Activated naive CD8-positive, alpha-beta T cell (primary cell): ENCODE results near the gene MED19.

ENCODE experiments used
- H3K27ac Mint-ChIP-seq: one replicate; pipeline ENCODE4 v1.8.0; 2021; ENCODE audit warnings: mixed read lengths
- H3K27me3 Mint-ChIP-seq: one replicate; pipeline ENCODE4 v1.8.0; 2021; ENCODE audit warnings: mixed read lengths
- H3K36me3 Mint-ChIP-seq: one replicate; pipeline ENCODE4 v1.8.0; 2021; ENCODE audit warnings: mixed read lengths
- H3K4me1 Mint-ChIP-seq: one replicate; pipeline ENCODE4 v1.8.0; 2021; ENCODE audit warnings: low read depth, mixed read lengths
- H3K4me3 Mint-ChIP-seq: one replicate; pipeline ENCODE4 v1.8.0; 2021; ENCODE audit warnings: mild to moderate bottlenecking, mixed read lengths
- H3K9me3 Mint-ChIP-seq: one replicate; pipeline ENCODE4 v1.8.0; 2021; ENCODE audit warnings: low read depth, mixed read lengths

MED19 gene, protein sequence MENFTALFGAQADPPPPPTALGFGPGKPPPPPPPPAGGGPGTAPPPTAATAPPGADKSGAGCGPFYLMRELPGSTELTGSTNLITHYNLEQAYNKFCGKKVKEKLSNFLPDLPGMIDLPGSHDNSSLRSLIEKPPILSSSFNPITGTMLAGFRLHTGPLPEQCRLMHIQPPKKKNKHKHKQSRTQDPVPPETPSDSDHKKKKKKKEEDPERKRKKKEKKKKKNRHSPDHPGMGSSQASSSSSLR

GRCh38 chr11:57711414-57712255 lies at the start of gene MED19:
Gene MED19 (minus strand): TSS chr11:57712215. CDS start chr11:57712179, 36 bp downstream.
- H3K27ac Mint-ChIP-seq, result peak within 1 kb of the TSS; percentile 99
- peaks cover 44% of the 10 kb centered on the region for H3K4me1 Mint-ChIP-seq
- peak within 1 kb of the TSS; percentile 99 for H3K4me3 Mint-ChIP-seq
- H3K9me3 Mint-ChIP-seq, result no peaks in the 10 kb centered on the region
- no peaks in the 10 kb centered on the region for H3K36me3 Mint-ChIP-seq
- no peaks in the 10 kb centered on the region for H3K27me3 Mint-ChIP-seq

DNA sequence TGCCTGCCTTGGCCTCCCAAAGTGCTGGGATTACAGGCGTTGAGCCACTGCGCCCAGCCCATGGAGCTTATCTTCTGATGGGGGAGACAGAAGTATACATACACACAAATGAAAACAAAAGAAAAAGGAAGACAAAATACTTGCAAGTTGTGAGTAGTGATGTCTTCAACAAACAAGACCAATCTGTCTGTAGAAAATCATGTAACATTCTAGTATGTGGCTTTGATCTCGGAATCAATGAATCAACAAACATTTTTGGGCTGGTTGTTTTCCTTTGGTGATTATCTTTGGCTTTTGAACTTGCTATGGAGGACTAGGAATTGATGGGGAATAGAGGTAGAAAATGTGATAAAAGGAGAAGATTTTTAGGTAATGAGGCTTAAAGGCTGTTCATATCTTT lies 46.2 kb upstream of the MED19 start:
- Mint-ChIP-seq H3K27me3 (no peaks in the 10 kb centered on the region), H3K36me3 (no peaks in the 10 kb centered on the region), H3K4me3 (no peak overlapping the region), H3K9me3 (no peaks in the 10 kb centered on the region), H3K27ac (no peak overlapping the region), H3K4me1 (peaks cover 19% of the 10 kb centered on the region)

- Mint-ChIP-seq H3K27ac (no peak overlapping the region), H3K27me3 (no peaks in the 10 kb centered on the region), H3K4me3 (no peak overlapping the region), H3K9me3 (no peaks in the 10 kb centered on the region), H3K4me1 (peaks cover 14% of the 10 kb centered on the region), H3K36me3 (no peaks in the 10 kb centered on the region)
These were observed 40.9 kb upstream of the MED19 start for GRCh38 chr11:57752954-57753353.

DNA sequence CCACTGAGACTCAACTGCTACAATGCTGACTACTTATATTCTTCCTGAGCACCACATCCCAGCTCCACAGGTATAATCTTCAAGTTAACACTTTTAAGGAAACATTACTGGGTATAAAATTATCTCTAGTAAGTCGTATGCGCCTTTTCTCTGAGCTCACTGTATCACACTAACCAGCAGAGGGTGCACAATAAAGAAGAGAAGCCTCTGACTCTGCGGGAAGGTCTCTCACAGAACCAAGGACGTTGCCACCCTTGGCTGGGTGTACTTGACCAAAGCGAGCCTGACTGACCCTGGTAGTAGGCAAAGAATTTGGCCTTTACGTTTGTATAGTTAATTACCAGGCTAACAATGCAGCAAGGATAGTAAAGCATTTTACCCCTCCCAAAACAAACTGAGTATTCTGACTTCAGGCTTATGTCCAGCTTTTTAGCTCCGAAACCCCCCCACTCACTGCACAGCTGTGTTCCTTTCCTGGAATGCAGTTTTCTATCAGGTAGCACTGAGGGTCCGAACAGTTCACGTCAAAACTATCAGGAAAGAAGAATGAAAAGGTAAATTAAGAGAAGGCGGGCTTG lies 39.8 kb upstream of the MED19 start, which contains the start of gene BTBD18:
BTBD18 (minus strand) TSS at position 144 of the 578 bp plus-strand sequence. CDS start 631 bp downstream, outside the sequence.
- H3K4me3 Mint-ChIP-seq, result no peak within 1 kb of the TSS
- no peaks in the 10 kb centered on the region for H3K27me3 Mint-ChIP-seq
- H3K27ac Mint-ChIP-seq, result peak within 1 kb of the TSS; percentile 10
- no peaks in the 10 kb centered on the region for H3K9me3 Mint-ChIP-seq
- H3K36me3 Mint-ChIP-seq, result no peaks in the 10 kb centered on the region
- H3K4me1 Mint-ChIP-seq, result peaks cover 20% of the 10 kb centered on the region

DNA sequence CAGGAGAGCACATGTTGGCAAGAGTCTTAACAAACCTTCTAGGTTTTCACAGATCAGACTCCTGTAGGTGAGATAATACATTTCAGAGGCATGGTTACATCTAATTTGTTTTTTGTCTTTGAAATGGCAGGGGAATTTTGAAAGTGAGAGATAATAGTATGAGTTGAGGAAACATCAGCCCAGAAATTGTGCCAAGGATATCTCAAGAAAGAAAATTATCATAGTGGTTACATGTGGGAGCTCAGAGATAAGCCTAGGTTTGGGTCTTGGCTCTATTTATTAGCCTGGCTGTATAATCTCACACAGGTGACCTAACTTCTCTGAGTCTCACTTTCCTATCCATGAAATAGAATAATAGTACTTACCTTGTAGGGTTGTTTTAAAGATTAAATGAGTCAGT lies 39.2 kb upstream of the MED19 start:
- H3K4me3 Mint-ChIP-seq, result no peak overlapping the region
- peak overlapping the region; percentile 10 for H3K27ac Mint-ChIP-seq
- H3K36me3 Mint-ChIP-seq, result no peaks in the 10 kb centered on the region
- no peaks in the 10 kb centered on the region for H3K27me3 Mint-ChIP-seq
- peaks cover 25% of the 10 kb centered on the region for H3K4me1 Mint-ChIP-seq
- H3K9me3 Mint-ChIP-seq, result no peaks in the 10 kb centered on the region

DNA sequence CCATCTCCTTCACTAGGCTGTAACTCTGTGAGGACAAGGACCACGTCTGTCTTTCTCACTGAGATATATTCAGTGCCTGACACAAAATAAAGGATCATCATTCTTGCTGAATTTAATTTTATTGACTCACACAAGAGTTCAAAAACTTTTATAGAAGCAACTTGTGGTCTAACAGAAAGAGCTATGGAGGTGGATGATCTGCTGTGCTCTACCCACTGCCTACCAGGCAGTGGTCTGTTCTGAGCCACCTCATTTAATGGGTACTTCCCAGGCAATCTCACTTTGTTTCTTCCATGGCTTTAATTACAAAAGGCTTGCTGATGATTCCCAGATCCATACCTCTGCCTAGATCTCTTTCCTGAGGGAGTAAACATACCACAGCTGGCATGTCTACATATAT lies 34.9 kb upstream of the MED19 start:
- Mint-ChIP-seq H3K4me3 (peak overlapping the region; percentile 20), H3K27me3 (no peaks in the 10 kb centered on the region), H3K4me1 (peaks cover 58% of the 10 kb centered on the region), H3K36me3 (peaks cover 11% of the 10 kb centered on the region), H3K9me3 (no peaks in the 10 kb centered on the region), H3K27ac (peak overlapping the region; percentile 82)

DNA sequence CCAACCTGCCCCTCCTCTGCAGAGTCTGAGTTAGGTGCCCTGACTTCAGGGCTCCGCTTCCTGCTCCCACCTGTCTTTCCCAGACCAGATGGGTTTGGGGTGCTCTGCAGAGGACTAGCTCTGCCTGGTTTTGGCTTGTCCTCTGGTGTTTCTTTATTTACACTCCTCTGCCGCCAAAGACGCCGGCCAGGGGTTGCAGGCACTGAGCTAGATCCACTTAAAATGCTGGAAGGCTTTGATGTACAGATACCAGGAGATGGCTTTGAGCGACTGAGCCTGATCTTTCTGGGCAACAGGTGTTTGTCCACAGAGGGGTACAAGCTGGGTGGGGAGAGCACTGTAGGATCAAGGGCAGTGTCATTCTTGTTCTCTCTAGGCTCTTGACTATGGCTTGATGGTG lies 33.2 kb upstream of the MED19 start:
- Mint-ChIP-seq H3K27ac (peak overlapping the region; percentile 82), H3K4me1 (peaks cover 61% of the 10 kb centered on the region)

GRCh38 chr11:57744357-57744756 lies 32.3 kb upstream of the MED19 start:
- H3K36me3 Mint-ChIP-seq, result peaks cover 14% of the 10 kb centered on the region

More for the DNA sequence above, 33.2 kb upstream of the MED19 start:
- no peaks in the 10 kb centered on the region for H3K9me3 Mint-ChIP-seq
- H3K4me3 Mint-ChIP-seq, result peak overlapping the region; percentile 13
- peaks cover 12% of the 10 kb centered on the region for H3K36me3 Mint-ChIP-seq
- H3K27me3 Mint-ChIP-seq, result no peaks in the 10 kb centered on the region

GRCh38 chr11:57742087-57742452 lies 30.1 kb upstream of the MED19 start:
- Mint-ChIP-seq H3K4me3 (peak overlapping the region; percentile 100), H3K9me3 (no peaks in the 10 kb centered on the region), H3K27ac (peak overlapping the region; percentile 99), H3K27me3 (no peaks in the 10 kb centered on the region), H3K36me3 (peaks cover 14% of the 10 kb centered on the region), H3K4me1 (peaks cover 52% of the 10 kb centered on the region)

More at GRCh38 chr11:57744357-57744756, 32.3 kb upstream of the MED19 start:
- Mint-ChIP-seq H3K27me3 (no peaks in the 10 kb centered on the region), H3K4me1 (peaks cover 61% of the 10 kb centered on the region), H3K27ac (peak overlapping the region; percentile 86), H3K9me3 (no peaks in the 10 kb centered on the region), H3K4me3 (peak overlapping the region; percentile 71)

DNA sequence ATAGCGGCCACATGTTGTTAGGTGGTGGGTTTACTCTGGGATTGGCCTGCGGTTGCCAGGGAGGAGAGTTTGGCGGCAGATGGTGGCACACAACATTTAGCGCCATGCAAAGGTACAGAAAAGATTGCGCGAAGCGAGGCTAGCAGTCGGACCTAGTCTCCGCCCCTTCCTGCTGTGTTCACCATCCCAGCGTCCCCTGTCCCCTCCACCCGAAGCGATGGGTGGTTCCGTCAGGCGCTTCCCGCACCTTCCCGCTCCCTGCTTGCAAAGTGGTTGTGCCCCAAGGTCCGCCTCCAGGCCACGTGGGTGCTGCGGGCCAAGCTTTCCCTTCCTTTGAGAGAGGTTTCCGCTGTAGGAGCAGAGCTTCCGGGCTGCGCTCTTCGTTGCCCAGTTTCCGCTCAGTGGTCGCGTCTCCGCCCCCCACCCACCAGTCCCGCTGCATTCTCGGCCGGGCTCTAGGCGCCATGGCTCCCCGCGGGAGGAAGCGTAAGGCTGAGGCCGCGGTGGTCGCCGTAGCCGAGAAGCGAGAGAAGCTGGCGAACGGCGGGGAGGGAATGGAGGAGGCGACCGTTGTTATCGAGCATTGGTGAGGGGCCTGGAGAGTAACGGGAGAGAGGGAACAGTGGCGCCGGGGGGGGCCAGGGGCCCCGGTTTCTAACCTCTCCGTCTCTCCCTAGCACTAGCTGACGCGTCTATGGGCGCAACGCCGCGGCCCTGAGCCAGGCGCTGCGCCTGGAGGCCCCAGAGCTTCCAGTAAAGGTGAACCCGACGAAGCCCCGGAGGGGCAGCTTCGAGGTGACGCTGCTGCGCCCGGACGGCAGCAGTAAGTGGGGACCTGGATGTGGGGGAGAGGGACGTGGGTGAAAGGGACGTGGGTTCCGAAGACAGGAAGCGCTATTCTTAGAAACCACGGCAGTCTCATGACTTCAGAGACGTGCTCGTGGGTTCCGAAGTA lies 29.4 kb upstream of the MED19 start, which contains the start of gene SELENOH:
SELENOH (plus strand) TSS at position 360 of the 955 bp plus-strand sequence; CDS start at position 465, 105 bp downstream.
- no peaks in the 10 kb centered on the region for H3K9me3 Mint-ChIP-seq
- peaks cover 45% of the 10 kb centered on the region for H3K4me1 Mint-ChIP-seq
- peak within 1 kb of the TSS; percentile 100 for H3K4me3 Mint-ChIP-seq
- H3K27me3 Mint-ChIP-seq, result no peaks in the 10 kb centered on the region
- H3K36me3 Mint-ChIP-seq, result peaks cover 14% of the 10 kb centered on the region
- peak within 1 kb of the TSS; percentile 99 for H3K27ac Mint-ChIP-seq

DNA sequence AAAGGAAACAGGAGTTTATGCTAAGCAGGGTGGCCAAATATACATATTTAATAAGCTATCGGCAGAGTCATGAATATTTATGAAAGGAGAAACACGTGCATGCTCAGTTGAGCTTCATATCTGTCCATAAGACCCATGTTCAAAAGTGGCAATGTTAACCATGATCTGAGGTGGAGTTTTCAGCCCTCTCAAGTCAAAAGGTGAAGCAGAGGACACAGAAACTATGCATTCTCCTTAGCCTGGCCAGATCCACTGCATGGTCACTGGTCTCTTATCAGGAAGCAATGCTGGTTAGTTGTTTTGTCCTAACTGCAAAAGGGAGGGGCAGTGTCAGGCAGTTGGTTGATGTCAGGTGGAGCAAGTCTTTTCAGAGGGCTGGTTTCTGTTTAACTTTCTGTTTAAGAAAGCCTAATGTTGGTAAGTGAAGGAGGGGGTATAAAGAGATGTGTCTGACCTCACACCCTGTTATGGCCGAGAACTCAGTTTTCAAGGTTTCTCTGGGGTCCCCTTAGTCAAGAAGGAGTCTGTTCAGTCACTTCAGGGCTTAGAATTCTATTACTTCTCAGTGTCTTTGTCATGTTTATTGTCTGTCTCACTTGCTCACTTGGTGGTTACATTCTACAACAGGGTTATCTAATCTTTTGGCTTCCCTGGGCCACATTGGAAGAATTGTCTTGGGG lies 23.7 kb upstream of the MED19 start:
- Mint-ChIP-seq H3K27ac (no peak overlapping the region), H3K36me3 (peaks cover 2% of the 10 kb centered on the region), H3K4me3 (no peak overlapping the region), H3K4me1 (peaks cover 4% of the 10 kb centered on the region), H3K27me3 (no peaks in the 10 kb centered on the region), H3K9me3 (no peaks in the 10 kb centered on the region)

DNA sequence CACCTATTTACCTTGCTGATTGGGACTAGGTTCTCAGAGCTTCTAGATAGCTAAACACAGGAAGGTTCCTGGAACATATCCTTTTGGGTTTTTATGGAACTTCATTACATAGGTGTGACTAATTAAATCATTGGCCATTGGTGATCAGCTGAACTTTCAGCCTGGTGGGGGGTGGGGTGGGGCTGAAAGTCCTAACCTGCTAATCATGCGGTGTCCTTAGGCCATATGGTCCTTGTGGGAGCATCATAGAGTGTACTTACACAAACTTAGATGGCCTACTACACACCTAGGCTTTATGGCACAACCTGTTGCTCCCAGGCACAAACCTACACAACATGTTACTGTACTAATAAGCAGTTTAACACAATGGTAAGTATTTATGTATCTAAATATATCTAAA lies 20.6 kb upstream of the MED19 start:
- Mint-ChIP-seq H3K4me1 (peaks cover 14% of the 10 kb centered on the region), H3K36me3 (no peaks in the 10 kb centered on the region), H3K27me3 (no peaks in the 10 kb centered on the region), H3K4me3 (no peak overlapping the region), H3K27ac (no peak overlapping the region), H3K9me3 (no peaks in the 10 kb centered on the region)

DNA sequence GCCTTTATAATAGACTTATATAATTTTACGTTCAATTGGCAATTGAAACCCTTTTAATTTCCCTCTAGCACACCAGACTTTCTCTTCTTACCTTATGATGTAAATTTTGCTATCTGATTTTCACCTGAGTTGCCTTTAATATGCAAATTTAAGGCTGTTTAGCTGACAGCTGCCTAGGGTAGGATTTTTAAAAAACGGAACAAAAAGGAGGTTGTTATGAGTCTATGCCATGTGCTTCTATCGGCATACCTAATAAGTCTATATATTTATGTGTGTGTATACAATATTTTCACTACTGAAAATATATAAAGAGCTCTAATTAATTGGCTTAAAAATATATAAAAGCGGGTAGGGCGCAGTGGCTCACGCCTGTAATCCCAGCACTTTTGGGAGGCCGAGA lies 17.5 kb upstream of the MED19 start:
- H3K4me3 Mint-ChIP-seq, result no peak overlapping the region
- no peaks in the 10 kb centered on the region for H3K36me3 Mint-ChIP-seq
- H3K4me1 Mint-ChIP-seq, result peaks cover 18% of the 10 kb centered on the region
- H3K27me3 Mint-ChIP-seq, result no peaks in the 10 kb centered on the region
- H3K9me3 Mint-ChIP-seq, result no peaks in the 10 kb centered on the region
- H3K27ac Mint-ChIP-seq, result no peak overlapping the region

- no peak overlapping the region for H3K4me3 Mint-ChIP-seq
- no peaks in the 10 kb centered on the region for H3K27me3 Mint-ChIP-seq
- no peaks in the 10 kb centered on the region for H3K36me3 Mint-ChIP-seq
- H3K27ac Mint-ChIP-seq, result no peak overlapping the region
- no peaks in the 10 kb centered on the region for H3K9me3 Mint-ChIP-seq
- peaks cover 18% of the 10 kb centered on the region for H3K4me1 Mint-ChIP-seq
These were observed 16.8 kb upstream of the MED19 start for GRCh38 chr11:57728829-57729228.
